Activated T-cell treated with anti-CD3 and anti-CD28 coated beads, Interleukin-2, amount 50 U/mL, for 4 hours (primary cell): ENCODE measurements around the gene APOL3. TPM values are rescaled to one million over a fixed set of nuclear protein-coding genes. Genes with fewer than 3 reads are reported as not detected.
A peak's percentile ranks its signal among the peaks of the same experiment; 100 is the strongest.
"Not testable (repeated sequence)": the region's sequence is repeated elsewhere in the genome, so short reads cannot be mapped to it uniquely, and the experiment has no call there.

Experiments
- ATAC-seq, 2 donors: fragments of 200-7000 bp; cut with Tn5 transposase; one replicate each; pipeline ENCODE4 v1.10.0; 2021
- DNase-seq: peaks from one replicate; pipeline ENCODE4 v3.0.0-alpha.2; 2020
- H3K27me3 Mint-ChIP-seq: one replicate; pipeline ENCODE4 v1.8.0; 2021; ENCODE audit warnings: low read depth, mixed read lengths
- H3K36me3 Mint-ChIP-seq: one replicate; pipeline ENCODE4 v1.8.0; 2022; ENCODE audit warnings: mixed read lengths; ENCODE audit not compliant: insufficient read depth
- H3K4me1 Mint-ChIP-seq: one replicate; pipeline ENCODE4 v1.8.0; 2021; ENCODE audit warnings: low read depth, mixed read lengths
- H3K4me3 Mint-ChIP-seq: one replicate; pipeline ENCODE4 v1.8.0; 2021; ENCODE audit warnings: mild to moderate bottlenecking, moderate library complexity, mixed read lengths
- H3K9me3 Mint-ChIP-seq: one replicate; pipeline ENCODE4 v1.8.0; 2021; ENCODE audit warnings: mixed read lengths
- total RNA-seq, 3 donors: library from RNA; stranded (reverse); gene quantifications; one replicate each; pipeline ENCODE4 v1.2.1, GENCODE V29; 2021

The APOL3 gene
- total RNA-seq, 3 donors from 2014 or later: 14.4 to 17.7 (median 15.5) TPM

GRCh38 chr22:36182857-36183256 is 22.3 kb upstream of the APOL3 start:
- DNase-seq: no peak

DNA sequence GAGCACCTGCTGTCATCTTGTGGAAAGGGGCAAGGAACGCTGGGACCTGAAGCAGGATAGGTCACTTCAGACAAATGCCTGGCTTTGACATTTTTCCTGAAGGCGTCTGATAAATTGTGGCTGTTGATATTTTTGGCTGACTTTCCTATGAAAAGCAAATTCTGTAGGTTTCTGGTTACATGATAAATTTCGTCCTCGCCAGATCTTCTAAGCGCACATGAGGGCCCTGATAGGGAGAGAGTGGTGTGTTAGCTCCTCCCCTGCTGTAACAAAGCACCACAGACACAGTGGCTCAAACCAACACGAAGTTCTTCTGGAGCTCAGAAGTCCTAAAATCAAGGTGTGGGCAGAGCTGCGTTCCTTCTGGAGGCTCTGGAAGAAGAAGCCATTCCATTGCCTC is 21.5 kb upstream of the APOL3 start:
- ATAC-seq (no peak), DNase-seq (no peak)
- no peaks in the 10 kb centered on the region for H3K9me3 Mint-ChIP-seq
- no peak overlapping the region for H3K4me3 Mint-ChIP-seq
- no peaks in the 10 kb centered on the region for H3K36me3 Mint-ChIP-seq
- H3K4me1 Mint-ChIP-seq: peaks cover 3% of the 10 kb centered on the region
- H3K27me3 Mint-ChIP-seq: no peaks in the 10 kb centered on the region

More at GRCh38 chr22:36182857-36183256, 22.3 kb upstream of the APOL3 start:
- H3K4me1 Mint-ChIP-seq: peaks cover 3% of the 10 kb centered on the region
- H3K27me3 Mint-ChIP-seq: no peaks in the 10 kb centered on the region
- no peaks in the 10 kb centered on the region for H3K36me3 Mint-ChIP-seq
- ATAC-seq: no peak
- no peak overlapping the region for H3K4me3 Mint-ChIP-seq
- no peaks in the 10 kb centered on the region for H3K9me3 Mint-ChIP-seq

DNA sequence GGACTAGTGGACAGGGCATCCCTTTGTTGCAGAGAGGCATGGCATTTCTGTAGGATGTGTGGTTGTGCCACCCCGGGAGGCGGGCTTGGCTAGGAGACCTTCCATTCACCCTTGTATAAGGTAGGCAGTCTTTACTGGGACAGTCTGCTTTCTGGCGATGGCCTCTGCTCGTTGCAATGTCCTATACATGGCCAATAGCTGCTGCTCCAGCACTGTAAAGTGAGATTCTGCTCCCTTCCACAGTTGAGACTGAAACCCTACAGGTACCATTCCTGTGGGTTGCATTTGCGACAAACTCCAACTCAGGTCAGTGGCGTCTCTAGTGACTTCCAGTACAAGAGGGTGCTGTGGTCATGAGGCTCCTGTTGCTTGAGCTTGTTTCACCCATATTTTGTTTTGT is 20.4 kb upstream of the APOL3 start:
- Mint-ChIP-seq H3K36me3 (no peaks in the 10 kb centered on the region), H3K4me1 (peaks cover 3% of the 10 kb centered on the region), H3K4me3 (no peak overlapping the region), H3K9me3 (no peaks in the 10 kb centered on the region), H3K27me3 (no peaks in the 10 kb centered on the region)
- DNase-seq: no peak
- ATAC-seq: no peak

DNA sequence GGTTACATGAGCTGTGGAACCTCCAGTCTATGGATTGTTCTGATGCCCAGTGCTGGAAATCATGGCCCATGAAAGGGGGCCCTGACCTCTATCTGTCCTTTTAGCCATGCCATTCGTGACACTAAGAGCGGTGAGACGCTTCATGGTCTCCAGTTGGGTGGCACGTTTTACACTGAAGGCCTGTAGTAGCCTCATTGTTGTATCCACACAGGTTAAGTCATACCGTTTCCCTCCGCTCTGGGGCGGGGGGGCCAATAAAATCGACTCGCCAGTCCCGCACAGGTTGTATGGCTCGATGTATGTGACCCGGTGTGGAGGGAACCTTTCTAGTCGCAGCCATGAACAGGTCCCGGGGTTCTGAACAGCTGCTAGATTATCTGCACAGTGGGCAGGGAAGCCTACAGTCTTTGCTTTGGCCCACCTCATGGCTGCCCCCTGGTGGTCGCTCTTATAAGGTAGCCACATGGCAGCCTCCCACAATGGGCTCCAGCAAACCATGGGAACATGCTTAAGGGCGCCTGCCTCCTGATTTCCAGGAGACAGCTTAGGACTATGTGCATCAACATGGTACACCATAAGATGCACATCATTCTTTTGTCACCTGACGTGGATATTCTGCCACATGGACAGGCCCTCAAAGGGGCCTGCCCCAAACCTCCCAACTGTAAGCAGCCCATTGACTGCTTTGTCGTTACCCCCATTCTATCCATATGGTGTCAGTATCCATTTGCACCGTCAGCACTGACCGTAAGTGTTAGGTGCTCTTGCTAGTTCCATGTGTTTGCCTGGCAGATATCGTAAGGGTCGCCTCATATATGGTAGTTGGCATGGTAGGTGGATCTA is 19.7 kb upstream of the APOL3 start:
- Mint-ChIP-seq H3K4me3 (no peak overlapping the region), H3K9me3 (no peaks in the 10 kb centered on the region), H3K27me3 (no peaks in the 10 kb centered on the region), H3K36me3 (no peaks in the 10 kb centered on the region), H3K4me1 (peaks cover 3% of the 10 kb centered on the region)
- DNase-seq (peak; percentile 90), ATAC-seq (peak; percentile 96 to 98)

DNA sequence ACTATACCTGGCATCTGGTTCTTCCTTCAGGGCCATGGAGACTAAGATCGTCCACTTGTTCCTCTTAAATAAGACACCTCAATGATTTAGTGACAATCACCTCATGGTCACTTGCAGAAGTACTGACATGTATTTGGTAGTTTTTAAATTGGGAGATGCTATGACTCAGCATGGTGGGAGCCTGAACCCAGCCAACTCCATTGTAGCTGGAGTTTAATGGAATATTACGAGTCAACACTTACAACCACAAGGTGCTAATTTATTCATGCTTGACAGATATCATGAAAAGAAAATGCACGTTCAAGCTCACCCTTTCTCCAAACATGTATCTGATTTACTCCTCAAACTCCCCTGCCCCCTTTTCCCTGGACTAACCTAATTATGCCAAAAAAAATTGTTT is 16.6 kb upstream of the APOL3 start:
- ATAC-seq: no peak
- no peaks in the 10 kb centered on the region for H3K27me3 Mint-ChIP-seq
- H3K4me3 Mint-ChIP-seq: no peak overlapping the region

DNA sequence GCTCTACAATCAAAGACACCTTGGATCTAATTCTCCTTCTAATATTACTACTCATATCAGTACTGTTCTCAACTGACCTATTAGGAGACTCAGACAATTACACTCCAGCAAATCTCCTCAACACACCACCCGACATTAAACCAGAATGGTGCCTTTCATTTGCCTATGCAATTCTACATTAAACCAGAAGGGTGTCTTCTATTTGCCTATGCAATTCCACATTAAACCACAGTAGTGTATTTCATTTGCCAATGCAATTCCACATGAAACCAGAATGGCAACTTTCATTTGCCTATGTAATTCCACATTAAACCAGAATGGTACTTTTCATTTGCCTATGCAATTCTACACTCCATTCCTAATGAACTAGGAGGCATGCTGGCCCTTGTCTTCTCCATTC is 15.3 kb upstream of the APOL3 start:
- no peak for ATAC-seq
- Mint-ChIP-seq H3K27me3 (no peaks in the 10 kb centered on the region), H3K9me3 (no peaks in the 10 kb centered on the region), H3K4me1 (peaks cover 3% of the 10 kb centered on the region), H3K4me3 (no peak overlapping the region), H3K36me3 (no peaks in the 10 kb centered on the region)
- no peak for DNase-seq

More for the DNA sequence above, 16.6 kb upstream of the APOL3 start:
- H3K36me3 Mint-ChIP-seq: no peaks in the 10 kb centered on the region
- DNase-seq: no peak
- H3K9me3 Mint-ChIP-seq: no peaks in the 10 kb centered on the region
- H3K4me1 Mint-ChIP-seq: peaks cover 3% of the 10 kb centered on the region

GRCh38 chr22:36171941-36172340 is 11.4 kb upstream of the APOL3 start:
- peaks cover 7% of the 10 kb centered on the region for H3K9me3 Mint-ChIP-seq
- no peak for ATAC-seq
- no peak for DNase-seq

GRCh38 chr22:36166518-36167220 is 6.1 kb upstream of the APOL3 start:
- H3K4me3 Mint-ChIP-seq: no peak overlapping the region
- H3K9me3 Mint-ChIP-seq: peaks cover 7% of the 10 kb centered on the region
- ATAC-seq (no peak), DNase-seq (no peak)
- H3K36me3 Mint-ChIP-seq: no peaks in the 10 kb centered on the region
- no peaks in the 10 kb centered on the region for H3K27me3 Mint-ChIP-seq
- peaks cover 47% of the 10 kb centered on the region for H3K4me1 Mint-ChIP-seq

More at GRCh38 chr22:36171941-36172340, 11.4 kb upstream of the APOL3 start:
- H3K36me3 Mint-ChIP-seq: no peaks in the 10 kb centered on the region
- peaks cover 8% of the 10 kb centered on the region for H3K4me1 Mint-ChIP-seq
- H3K4me3 Mint-ChIP-seq: no peak overlapping the region
- H3K27me3 Mint-ChIP-seq: no peaks in the 10 kb centered on the region

DNA sequence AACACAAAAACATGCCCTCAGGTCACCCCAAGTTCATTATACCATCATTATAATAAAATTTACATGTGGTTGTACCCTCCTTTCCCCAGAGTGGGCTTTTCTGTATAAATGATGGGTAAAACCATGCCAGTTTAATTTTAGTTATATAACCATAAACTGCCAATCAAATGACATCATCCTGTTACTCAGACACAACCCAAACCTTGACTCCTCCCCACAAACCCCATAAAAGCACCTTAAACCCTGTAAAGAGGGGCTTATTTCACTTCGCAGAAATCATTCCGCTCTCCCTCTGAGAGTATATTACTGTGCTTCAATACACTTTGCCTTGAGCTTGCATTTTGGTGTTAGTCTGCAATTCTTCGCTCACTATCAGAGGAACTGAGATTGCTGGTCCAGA is 5.5 kb upstream of the APOL3 start:
- no peaks in the 10 kb centered on the region for H3K27me3 Mint-ChIP-seq
- DNase-seq (no peak), ATAC-seq (no peak)
- H3K4me3 Mint-ChIP-seq: no peak overlapping the region
- peaks cover 7% of the 10 kb centered on the region for H3K9me3 Mint-ChIP-seq
- H3K36me3 Mint-ChIP-seq: no peaks in the 10 kb centered on the region
- peaks cover 53% of the 10 kb centered on the region for H3K4me1 Mint-ChIP-seq

DNA sequence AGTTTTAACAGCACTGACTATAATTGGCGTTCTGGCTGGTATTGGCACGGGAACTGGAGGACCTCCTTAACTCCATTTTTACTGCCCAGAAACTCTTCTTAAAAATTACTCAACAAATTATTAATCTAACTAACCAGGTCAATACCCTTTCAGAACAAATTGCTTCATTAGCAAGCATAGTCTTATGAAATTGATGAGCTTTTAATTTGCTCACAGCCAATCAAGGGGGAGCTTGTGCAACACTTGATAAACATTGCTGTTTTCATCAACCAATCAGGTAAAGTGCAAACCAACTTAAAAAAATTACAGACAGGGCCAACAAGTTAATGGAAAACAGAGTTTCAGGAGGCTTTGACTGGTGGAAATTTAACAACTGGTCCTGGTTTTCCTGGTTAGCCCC is 4.6 kb upstream of the APOL3 start:
- no peak for DNase-seq
- H3K4me1 Mint-ChIP-seq: peaks cover 62% of the 10 kb centered on the region
- no peak overlapping the region for H3K4me3 Mint-ChIP-seq
- H3K27me3 Mint-ChIP-seq: no peaks in the 10 kb centered on the region
- no peak for ATAC-seq
- no peaks in the 10 kb centered on the region for H3K36me3 Mint-ChIP-seq
- peaks cover 7% of the 10 kb centered on the region for H3K9me3 Mint-ChIP-seq

DNA sequence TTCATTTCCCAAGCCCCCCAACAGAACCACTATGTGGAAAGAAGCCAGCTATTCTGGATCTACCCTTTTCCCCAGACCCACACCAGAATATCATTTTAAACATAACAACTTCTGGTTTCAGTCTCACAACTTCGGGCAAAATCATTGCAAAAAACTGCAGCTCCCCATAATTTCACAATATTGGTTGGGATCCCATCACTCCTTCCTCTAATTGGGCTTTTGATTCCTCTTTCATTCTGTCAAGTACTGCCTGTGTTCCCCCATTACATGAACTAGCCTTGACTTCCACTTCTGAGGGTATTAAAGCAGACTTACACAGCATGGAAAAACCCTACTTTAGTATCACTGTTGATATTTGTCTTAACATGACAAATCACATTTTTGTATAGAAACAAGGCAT is 4.1 kb upstream of the APOL3 start:
- peaks cover 68% of the 10 kb centered on the region for H3K4me1 Mint-ChIP-seq

DNA sequence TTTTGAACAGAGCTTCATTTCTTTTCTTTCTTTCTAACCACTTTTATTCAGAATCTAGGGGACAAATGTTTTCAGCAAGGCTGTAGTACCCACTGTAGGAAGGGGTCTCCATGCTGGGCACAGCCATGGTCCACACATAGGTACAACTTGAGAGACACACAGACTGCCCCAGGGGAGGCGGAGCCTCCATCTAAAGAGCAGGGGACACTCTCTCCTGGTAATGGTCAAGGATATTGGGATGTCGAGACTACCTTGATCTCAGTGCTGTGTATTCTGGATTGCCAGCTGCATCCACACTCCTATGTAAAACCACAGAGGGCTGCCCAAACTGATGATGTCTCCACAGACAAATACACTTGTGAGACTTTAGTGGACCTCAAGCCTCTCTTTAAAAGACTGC is 2.9 kb upstream of the APOL3 start:
- peaks cover 79% of the 10 kb centered on the region for H3K4me1 Mint-ChIP-seq
- no peak overlapping the region for H3K4me3 Mint-ChIP-seq
- H3K9me3 Mint-ChIP-seq: peaks cover under 1% of the 10 kb centered on the region
- ATAC-seq (no peak), DNase-seq (no peak)
- no peaks in the 10 kb centered on the region for H3K27me3 Mint-ChIP-seq
- H3K36me3 Mint-ChIP-seq: no peaks in the 10 kb centered on the region

More for the DNA sequence above, 4.1 kb upstream of the APOL3 start:
- no peak for DNase-seq
- Mint-ChIP-seq H3K9me3 (peaks cover 7% of the 10 kb centered on the region), H3K36me3 (no peaks in the 10 kb centered on the region), H3K4me3 (no peak overlapping the region), H3K27me3 (no peaks in the 10 kb centered on the region)
- ATAC-seq: no peak

GRCh38 chr22:36162127-36163034 is 1.8 kb upstream of the APOL3 start:
- ATAC-seq: peak; percentile 32 to 46
- Mint-ChIP-seq H3K4me1 (peaks cover 85% of the 10 kb centered on the region), H3K9me3 (no peaks in the 10 kb centered on the region), H3K27me3 (no peaks in the 10 kb centered on the region), H3K4me3 (peak overlapping the region; percentile 27), H3K36me3 (no peaks in the 10 kb centered on the region)
- no peak for DNase-seq

DNA sequence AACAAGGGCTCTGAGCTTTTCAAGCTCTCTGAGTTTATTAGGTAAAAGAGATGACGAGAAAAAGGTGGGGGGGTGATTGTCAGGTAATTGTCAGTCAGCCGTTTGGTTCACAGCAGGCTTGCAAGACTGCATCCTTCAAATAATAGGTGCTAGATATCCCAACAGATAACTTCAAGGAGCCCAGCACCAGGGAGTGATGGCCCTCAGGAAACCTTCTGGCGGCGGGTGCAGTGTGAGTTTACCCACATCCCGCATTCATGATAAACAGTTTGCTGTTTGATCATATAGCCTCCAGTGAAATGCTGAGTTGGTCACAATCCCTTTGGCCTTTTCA is 1.2 kb upstream of the APOL3 start:
- not testable (repeated sequence) for DNase-seq, H3K27me3 Mint-ChIP-seq, H3K9me3 Mint-ChIP-seq, H3K36me3 Mint-ChIP-seq
- peaks cover 85% of the 10 kb centered on the region for H3K4me1 Mint-ChIP-seq
- peak overlapping the region; percentile 27 for H3K4me3 Mint-ChIP-seq
- peak; percentile 2 to 3 for ATAC-seq
